GM12872 (cell line): ENCODE data around the gene NTM.

ENCODE experiments used
- TF ChIP-seq, protein P1 (sequence below): IDR thresholded peaks from 3 replicates; pipeline ENCODE4 v1.5.1; 2011; ENCODE audit warnings: low read depth, mild to moderate bottlenecking, low read length, moderate library complexity; ENCODE audit not compliant: insufficient read depth

The NTM gene

DNA sequence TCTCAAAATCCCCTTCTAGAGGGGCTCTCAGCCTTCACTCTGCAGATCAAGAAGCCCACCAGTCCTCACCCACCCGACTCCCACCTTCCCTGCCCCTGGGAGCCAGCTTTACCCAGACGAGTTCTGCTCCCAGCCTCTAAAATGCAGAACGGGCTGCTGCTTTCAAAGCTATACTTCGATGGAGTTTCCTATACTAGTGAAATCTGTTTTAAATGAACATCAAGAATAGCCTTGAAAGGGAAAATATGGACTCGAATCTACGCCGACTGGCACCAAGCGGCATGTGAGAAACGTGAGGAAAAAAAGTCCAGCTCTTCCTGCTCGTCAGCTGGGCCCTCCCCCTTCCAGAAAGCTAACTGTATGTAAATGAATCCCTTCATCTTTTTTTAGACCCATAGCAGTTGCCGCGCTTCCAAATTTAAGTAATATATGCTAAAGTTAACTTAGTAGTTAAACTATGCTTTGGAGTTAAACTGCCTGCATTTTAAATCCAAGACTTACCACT lies 211.7 kb downstream of the NTM start:
- TF ChIP-seq, protein P1, sequence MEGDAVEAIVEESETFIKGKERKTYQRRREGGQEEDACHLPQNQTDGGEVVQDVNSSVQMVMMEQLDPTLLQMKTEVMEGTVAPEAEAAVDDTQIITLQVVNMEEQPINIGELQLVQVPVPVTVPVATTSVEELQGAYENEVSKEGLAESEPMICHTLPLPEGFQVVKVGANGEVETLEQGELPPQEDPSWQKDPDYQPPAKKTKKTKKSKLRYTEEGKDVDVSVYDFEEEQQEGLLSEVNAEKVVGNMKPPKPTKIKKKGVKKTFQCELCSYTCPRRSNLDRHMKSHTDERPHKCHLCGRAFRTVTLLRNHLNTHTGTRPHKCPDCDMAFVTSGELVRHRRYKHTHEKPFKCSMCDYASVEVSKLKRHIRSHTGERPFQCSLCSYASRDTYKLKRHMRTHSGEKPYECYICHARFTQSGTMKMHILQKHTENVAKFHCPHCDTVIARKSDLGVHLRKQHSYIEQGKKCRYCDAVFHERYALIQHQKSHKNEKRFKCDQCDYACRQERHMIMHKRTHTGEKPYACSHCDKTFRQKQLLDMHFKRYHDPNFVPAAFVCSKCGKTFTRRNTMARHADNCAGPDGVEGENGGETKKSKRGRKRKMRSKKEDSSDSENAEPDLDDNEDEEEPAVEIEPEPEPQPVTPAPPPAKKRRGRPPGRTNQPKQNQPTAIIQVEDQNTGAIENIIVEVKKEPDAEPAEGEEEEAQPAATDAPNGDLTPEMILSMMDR: no peak

DNA sequence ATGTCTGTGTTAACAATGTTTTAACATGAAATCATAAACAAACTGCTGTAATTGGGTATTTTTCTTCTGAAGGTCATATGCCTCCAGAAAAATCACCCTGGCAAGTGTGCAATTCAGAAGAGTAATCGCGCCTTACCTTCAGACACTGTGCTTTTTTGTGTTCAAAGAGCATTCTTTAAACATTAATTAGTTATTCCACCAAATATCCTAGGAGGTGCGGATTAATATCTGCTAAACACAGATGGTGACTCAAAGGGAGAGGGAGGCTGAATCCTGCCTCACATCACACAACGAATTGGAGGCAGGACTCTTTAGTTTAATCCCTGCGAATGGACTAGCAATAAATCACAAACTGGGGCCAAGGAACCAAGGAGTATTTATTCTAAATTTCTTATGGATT lies 213.0 kb downstream of the NTM start:
- TF ChIP-seq, protein P1: no peak

DNA sequence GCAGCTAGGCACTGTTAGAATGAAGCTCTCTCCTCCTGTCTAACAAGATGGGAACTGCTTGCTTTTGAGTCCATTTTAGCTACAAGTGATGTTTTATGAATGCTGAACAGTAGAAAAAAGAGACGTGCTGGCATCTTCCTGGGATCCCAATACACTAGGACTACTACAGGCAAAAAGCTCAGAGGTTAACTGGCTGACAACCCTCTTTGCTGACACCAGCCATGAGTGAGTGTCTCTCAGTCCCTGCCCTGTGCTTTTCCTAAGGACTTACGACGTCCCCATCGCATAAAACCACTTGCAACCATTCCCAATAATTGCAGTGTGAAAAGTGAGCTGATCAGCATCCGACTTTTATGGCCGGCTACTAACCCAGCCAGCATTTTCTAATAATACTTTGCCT lies 213.5 kb downstream of the NTM start:
- TF ChIP-seq, protein P1: no peak

DNA sequence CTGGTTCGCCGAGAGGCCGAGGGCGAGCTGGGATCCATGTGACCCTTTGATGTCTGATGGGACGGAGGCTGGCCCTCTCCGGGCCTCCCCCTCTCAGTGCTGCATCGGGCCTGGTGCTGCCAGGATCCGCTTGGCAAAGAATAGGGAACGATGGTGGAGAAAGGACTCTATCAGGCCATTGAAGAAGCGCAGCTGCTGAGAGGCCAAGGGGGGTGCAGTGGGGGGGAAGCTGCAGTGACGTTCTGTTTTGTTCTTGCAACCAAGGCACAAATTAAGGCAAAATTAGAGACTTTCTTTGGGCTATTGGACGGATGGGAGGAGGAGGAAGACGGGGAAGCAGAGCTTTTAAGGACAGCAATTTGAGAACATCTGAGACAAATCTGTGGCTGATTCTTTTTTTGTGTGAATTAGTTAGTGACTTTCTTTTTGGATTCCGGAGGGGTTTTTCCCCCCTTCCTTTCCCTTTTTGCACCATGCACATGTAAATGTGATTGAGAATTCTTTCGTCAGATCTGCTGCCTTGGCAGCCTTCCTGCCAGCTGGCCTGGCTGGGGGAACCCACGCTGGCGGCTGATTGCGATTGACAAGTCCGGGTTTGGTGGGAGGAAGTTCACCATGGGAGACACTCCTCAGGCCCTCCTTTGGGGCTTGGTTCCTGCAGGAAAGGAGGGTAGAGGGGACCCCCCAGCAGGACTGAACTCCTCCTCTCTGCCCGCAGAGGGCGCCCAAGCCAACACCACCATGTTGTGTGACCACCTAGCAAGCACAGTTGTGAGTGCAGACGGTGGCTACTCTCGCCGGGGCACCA lies 214.6 kb downstream of the NTM start:
- TF ChIP-seq, protein P1: peak; percentile 59

DNA sequence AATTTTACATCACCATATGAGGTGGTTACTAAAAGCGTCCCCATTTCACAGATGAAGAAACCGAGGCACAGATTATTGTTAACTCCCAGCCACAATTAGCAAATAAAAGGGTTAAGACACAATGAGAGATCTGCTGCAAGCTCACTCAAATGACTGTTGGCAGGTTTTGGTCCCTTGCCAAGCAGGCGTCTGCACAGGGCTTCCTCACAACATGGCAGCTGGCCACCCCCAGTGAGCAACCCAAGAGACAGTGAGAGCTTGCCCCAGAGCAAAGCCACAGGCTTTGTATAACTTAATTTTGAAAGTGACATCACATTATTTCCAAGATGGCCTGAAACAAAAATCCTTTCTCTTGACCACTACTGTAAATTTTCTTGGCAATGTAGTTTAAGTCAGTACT lies 217.6 kb downstream of the NTM start:
- TF ChIP-seq, protein P1: no peak

DNA sequence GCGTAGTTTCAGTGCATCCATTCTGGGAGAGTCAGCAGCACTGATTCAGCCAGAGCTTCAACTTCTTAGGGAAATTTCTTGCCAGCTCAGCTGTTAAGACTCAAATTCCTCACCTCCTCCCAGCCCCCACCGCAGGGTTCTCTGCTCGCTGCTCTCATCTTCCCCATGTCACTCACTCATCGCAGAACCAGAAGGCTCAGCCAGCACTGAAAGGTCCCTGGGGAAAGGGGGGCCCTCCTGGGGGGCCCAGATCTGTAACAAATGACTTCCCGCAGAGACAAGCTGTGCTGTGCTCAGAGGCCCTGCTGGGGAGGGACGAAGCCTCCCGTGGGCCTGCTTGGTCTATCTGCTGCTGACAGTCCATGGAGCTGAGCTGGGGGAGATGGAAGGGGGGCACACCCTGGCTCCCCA lies 220.6 kb downstream of the NTM start:
- TF ChIP-seq, protein P1: no peak

DNA sequence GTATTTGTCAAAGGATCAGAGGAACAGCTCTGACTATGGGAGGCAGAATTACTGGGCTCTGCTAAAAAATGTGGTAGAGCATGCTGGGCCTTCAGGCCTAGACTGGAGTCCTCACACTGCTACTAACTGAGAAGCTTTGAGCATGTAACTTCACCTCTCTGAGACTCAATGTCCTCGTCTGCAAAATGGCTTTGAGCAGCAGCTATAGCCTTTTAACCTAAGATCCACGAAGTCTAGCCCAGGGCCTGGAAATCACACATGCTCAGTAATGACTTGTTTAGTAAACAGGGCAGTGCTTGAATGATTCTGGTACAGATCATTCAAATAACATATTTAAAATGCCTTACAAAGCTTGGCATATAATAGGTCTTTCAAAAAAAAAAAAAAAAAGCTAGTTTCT lies 221.7 kb downstream of the NTM start:
- TF ChIP-seq, protein P1: no peak
